Esophagus muscularis mucosa (tissue), 3 donors: Measurements from ENCODE around the gene RPS14.

Experiments
- CTCF ChIP-seq, 3 experiments: fragments of 200-600 bp in 2 of 3; fragments of 450-650 bp in 1 of 3; sonication (generic) in 2 of 3; IDR thresholded peaks; one replicate each; pipeline ENCODE4 v1.5.1; 2017 to 2019; ENCODE audit warnings: antibody characterized with exemption in 3 of 3, mild to moderate bottlenecking in 2 of 3, moderate library complexity in 1 of 3
- POLR2AphosphoS5 ChIP-seq, 2 donors: sonication (generic); formaldehyde crosslinking; IDR thresholded peaks; one replicate each; pipeline ENCODE4 v1.6.1; 2017; ENCODE audit warnings: antibody characterized with exemption in 2 of 2

GRCh38 chr5:150479416-150479815 is 29.9 kb upstream of the RPS14 start:
- TF ChIP-seq CTCF (IDR thresholded peaks at IDR 0.05) (no peak), POLR2AphosphoS5 (IDR thresholded peaks at IDR 0.05) (no peak)
